Colonic mucosa (tissue), 4 donors: ENCODE data around the gene KDM4C. TPM values are rescaled to one million over a fixed set of nuclear protein-coding genes. Genes with fewer than 3 reads are reported as not detected.

ENCODE experiments used
- DNase-seq: peaks from one replicate; pipeline ENCODE4 v3.0.0-alpha.2; 2020
- H3K27ac ChIP-seq: fragments of 200-600 bp; one replicate; pipeline ENCODE4 v1.8.0; 2021
- H3K27me3 ChIP-seq: fragments of 200-600 bp; one replicate; pipeline ENCODE4 v1.8.0; 2021
- H3K36me3 ChIP-seq: fragments of 200-600 bp; one replicate; pipeline ENCODE4 v1.8.0; 2021
- H3K4me1 ChIP-seq: fragments of 200-600 bp; one replicate; pipeline ENCODE4 v1.8.0; 2021; ENCODE audit warnings: mild to moderate bottlenecking
- H3K4me3 ChIP-seq: fragments of 200-600 bp; one replicate; pipeline ENCODE4 v1.8.0; 2021
- H3K9ac ChIP-seq, 2 donors: one replicate each; pipeline ENCODE4 v1.7.0; 2013; ENCODE audit warnings: control low read depth in 2 of 2, low read depth in 2 of 2, low read length in 2 of 2
- H3K9me3 ChIP-seq: fragments of 200-600 bp; one replicate; pipeline ENCODE4 v1.8.0; 2021
- CTCF ChIP-seq: fragments of 200-600 bp; IDR thresholded peaks from one replicate; pipeline ENCODE4 v1.8.0; 2022; ENCODE audit warnings: antibody characterized with exemption, mild to moderate bottlenecking
- intact Hi-C: fragments of 100-400 bp; cut with DNase I; formaldehyde crosslinking; loops from one replicate; pipeline ENCODE4 v1.14.1; 2022
- total RNA-seq, 2 donors: library from RNA; stranded (reverse); fragmentation: NEBNext Ultra II Directional in 1 of 2; extraction: Animal tissue kit (Norgen Biotek cat#: 25700) in 1 of 2; gene quantifications; one replicate each; pipeline ENCODE4 v1.2.1, GENCODE V29; 2021
- donor health status: healthy.
- donor health status: DM: no; HTN: no; CAD: no.
- donor health status: DM: no; HTN: no; CAD: no.

Gene KDM4C
- total RNA-seq, 2 donors from 2014 or later, result 37.3 to 42.0 TPM

DNA sequence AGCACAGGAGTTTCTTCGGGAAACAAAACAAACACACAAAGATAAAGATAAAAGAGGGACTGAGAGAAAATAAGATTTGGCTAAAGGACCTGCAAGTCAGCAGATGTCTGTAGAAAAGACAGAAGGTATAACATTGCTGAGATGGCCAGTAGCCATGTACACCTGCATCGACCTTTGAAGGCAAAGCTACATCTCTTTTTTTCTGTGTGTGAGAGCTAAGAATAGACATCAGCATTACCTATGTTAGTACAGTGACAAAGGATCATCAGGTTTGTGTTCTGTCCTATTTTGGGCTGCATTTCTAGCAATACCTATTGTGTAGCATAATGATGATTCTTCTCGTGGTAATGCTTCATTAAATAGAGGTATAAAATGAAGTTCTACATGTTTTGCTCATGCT lies 64.9 kb downstream of the KDM4C start:
- TF ChIP-seq CTCF, result no peak
- no peak overlapping the region for H3K9ac ChIP-seq
- H3K4me1 ChIP-seq, result peaks cover 7% of the 10 kb centered on the region
- intact Hi-C loops, result no loop called here
- H3K27me3 ChIP-seq, result no peaks in the 10 kb centered on the region
- no peaks in the 10 kb centered on the region for H3K36me3 ChIP-seq
- no peak overlapping the region for H3K4me3 ChIP-seq
- no peaks in the 10 kb centered on the region for H3K9me3 ChIP-seq
- H3K27ac ChIP-seq, result no peak overlapping the region
- DNase-seq, result no peak

DNA sequence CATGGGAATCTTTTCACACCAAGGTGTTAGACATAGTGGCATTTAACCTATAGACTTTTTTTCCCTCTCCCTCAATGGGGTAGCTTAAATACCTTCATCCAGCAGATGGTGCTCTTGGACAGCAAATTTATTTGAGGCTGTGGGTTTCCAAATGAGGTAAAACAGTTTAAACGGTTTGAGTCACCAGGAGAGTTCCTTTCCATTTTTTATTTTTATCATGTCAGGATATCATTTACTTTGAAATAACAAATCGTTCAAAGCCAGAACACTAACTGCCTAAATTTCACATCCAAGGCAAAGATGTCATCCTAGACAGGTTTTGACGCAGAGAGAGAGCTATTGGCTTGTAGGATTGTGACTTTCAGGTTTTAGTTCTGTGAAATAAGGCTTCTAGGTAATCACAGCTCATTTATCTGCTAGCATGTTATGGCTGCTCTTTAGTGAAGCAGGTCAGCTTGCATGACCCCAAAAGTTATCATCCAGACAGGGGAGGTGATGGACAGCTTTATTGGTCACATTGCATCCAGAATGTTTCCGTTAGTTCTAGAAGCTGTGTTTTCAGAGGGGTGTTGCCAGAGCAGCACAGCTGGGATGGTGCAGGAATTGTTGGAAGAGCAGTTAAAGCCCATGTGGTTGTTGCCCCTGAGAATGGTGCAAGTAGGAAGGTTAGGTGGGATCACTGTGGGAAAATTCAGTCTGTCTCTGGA lies 69.8 kb downstream of the KDM4C start:
- H3K4me3 ChIP-seq, result no peak overlapping the region
- H3K9ac ChIP-seq, result no peak overlapping the region
- no peaks in the 10 kb centered on the region for H3K27me3 ChIP-seq
- no peaks in the 10 kb centered on the region for H3K9me3 ChIP-seq
- no peaks in the 10 kb centered on the region for H3K36me3 ChIP-seq
- TF ChIP-seq CTCF, result peak; percentile 23
- H3K4me1 ChIP-seq, result no peaks in the 10 kb centered on the region
- peak; percentile 33 for DNase-seq
- intact Hi-C loops, result no loop called here
- H3K27ac ChIP-seq, result no peak overlapping the region

DNA sequence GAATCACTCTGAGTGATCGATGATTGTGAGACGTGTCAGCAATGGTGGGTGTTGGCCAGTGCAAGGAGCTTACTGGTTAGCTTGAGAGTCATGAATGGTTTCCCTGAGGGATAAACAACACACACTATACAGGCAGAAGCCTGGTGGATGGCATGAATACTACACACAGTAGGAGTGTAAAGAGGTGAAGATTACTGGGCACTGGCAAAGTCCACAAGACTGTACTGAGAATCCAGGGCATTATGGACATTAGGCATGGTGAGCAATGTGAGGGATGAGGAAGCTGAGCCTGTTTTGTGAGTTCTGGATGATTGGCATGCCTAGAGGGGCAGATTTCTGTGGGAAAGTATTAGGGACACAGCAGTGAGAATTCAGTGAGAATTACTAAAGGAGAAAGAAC lies 71.3 kb downstream of the KDM4C start:
- TF ChIP-seq CTCF, result no peak
- DNase-seq, result no peak
- H3K9me3 ChIP-seq, result no peaks in the 10 kb centered on the region
- intact Hi-C loops, result no loop called here
- no peak overlapping the region for H3K27ac ChIP-seq
- H3K36me3 ChIP-seq, result no peaks in the 10 kb centered on the region
- no peak overlapping the region for H3K4me3 ChIP-seq
- H3K27me3 ChIP-seq, result no peaks in the 10 kb centered on the region
- H3K4me1 ChIP-seq, result no peaks in the 10 kb centered on the region
- no peak overlapping the region for H3K9ac ChIP-seq

- intact Hi-C loops, result no loop called here
- H3K4me1 ChIP-seq, result no peaks in the 10 kb centered on the region
Observed at GRCh38 chr9:6829536-6829935, 71.8 kb downstream of the KDM4C start.

GRCh38 chr9:6833518-6834192 lies 75.9 kb downstream of the KDM4C start:
- TF ChIP-seq CTCF, result no peak
- no peaks in the 10 kb centered on the region for H3K4me1 ChIP-seq
- H3K9ac ChIP-seq, result no peak overlapping the region
- H3K36me3 ChIP-seq, result no peaks in the 10 kb centered on the region
- no peaks in the 10 kb centered on the region for H3K27me3 ChIP-seq
- no peak overlapping the region for H3K4me3 ChIP-seq
- no peaks in the 10 kb centered on the region for H3K9me3 ChIP-seq
- no peak for DNase-seq
- H3K27ac ChIP-seq, result no peak overlapping the region
- intact Hi-C loops, result no loop called here

More at GRCh38 chr9:6829536-6829935, 71.8 kb downstream of the KDM4C start:
- Histone ChIP-seq H3K9ac (no peak overlapping the region), H3K36me3 (no peaks in the 10 kb centered on the region), H3K9me3 (no peaks in the 10 kb centered on the region), H3K27ac (no peak overlapping the region), H3K4me3 (no peak overlapping the region), H3K27me3 (no peaks in the 10 kb centered on the region)
- TF ChIP-seq CTCF, result no peak
- no peak for DNase-seq
